ENCODE results near the gene HOXB5. TPM values are rescaled to one million over a fixed set of nuclear protein-coding genes. Genes with fewer than 3 reads are reported as not detected.

HOXB5 gene
- total and polyA plus RNA-seq, 12 donors: 0.06 to 0.18 (median 0.15) TPM; not detected in 9

DNA sequence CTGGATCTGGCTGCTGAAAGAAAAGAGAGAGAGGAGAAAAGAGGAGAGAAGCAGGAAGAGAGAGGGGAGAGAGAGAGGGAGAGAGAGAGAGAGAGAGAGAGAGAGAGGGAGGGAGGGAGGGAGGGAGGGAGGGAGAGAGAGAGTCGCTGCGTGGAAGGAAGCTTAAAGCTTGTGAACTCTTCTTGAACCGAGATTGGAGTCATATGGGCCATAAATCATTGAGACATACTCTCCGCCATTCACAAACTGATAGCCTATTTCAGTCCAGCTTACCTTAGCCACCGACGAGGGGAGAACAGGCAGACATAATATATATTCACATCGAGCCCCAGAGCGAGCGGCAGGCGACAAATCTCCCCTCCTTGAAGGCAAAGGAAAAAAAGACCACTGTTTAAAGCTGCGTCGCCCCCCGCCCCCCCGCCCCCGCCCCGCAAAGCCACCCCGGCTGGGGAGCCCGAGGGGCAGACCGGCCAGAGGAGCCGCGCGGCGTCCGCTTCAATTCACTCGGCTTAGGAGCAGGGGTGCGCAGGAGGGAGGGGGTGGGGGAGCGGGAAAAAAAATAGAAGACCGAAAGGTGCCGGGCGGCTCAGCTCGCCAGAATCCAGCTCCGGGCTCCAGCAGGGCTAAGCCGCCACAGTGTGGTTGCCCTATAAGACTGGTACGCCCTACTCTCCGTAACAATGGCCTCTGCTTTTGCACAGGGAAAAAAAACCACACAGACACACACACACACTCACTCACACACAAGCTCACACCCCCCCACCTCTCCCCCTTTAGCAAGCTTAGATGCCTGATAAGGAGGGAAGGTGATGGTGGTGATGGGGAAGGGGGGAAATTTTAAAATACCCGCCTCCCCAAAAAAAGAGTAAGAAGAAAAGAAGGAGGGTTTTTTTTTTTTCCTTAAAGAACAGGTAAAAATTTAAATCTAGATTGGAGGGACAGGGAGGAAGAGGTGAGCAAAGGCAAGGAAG is 38.0 kb downstream of the HOXB5 start:
- Histone ChIP-seq H3K27me3 (peaks cover 0 to 100% (median 93%) of the 10 kb centered on the region in 7 donors), H3K4me1 (peaks cover 0 to 26% (median 0%) of the 10 kb centered on the region in 9 donors), H3K36me3 (peaks cover 0 to 4% (median 0%) of the 10 kb centered on the region in 9 donors), H3K9me3 (no peaks in the 10 kb centered on the region), H3K4me3 (peak overlapping the region in 9 of 10 donors; percentile 25 to 54 (median 43)), H3K27ac (peak overlapping the region in 6 of 10 donors; percentile 21 to 64 (median 50))
- ATAC-seq: peak in 2 of 8 donors; percentile 13 to 47
- intact Hi-C loops (cut with DNase I): no loop called here
- TF ChIP-seq, protein P1, sequence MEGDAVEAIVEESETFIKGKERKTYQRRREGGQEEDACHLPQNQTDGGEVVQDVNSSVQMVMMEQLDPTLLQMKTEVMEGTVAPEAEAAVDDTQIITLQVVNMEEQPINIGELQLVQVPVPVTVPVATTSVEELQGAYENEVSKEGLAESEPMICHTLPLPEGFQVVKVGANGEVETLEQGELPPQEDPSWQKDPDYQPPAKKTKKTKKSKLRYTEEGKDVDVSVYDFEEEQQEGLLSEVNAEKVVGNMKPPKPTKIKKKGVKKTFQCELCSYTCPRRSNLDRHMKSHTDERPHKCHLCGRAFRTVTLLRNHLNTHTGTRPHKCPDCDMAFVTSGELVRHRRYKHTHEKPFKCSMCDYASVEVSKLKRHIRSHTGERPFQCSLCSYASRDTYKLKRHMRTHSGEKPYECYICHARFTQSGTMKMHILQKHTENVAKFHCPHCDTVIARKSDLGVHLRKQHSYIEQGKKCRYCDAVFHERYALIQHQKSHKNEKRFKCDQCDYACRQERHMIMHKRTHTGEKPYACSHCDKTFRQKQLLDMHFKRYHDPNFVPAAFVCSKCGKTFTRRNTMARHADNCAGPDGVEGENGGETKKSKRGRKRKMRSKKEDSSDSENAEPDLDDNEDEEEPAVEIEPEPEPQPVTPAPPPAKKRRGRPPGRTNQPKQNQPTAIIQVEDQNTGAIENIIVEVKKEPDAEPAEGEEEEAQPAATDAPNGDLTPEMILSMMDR (IDR thresholded peaks at IDR 0.05): no peak
- 15 to 18% methylated on average over 33 to 36 of the region's 36 CpGs for WGBS, 2 donors
- DNase-seq: no peak

DNA sequence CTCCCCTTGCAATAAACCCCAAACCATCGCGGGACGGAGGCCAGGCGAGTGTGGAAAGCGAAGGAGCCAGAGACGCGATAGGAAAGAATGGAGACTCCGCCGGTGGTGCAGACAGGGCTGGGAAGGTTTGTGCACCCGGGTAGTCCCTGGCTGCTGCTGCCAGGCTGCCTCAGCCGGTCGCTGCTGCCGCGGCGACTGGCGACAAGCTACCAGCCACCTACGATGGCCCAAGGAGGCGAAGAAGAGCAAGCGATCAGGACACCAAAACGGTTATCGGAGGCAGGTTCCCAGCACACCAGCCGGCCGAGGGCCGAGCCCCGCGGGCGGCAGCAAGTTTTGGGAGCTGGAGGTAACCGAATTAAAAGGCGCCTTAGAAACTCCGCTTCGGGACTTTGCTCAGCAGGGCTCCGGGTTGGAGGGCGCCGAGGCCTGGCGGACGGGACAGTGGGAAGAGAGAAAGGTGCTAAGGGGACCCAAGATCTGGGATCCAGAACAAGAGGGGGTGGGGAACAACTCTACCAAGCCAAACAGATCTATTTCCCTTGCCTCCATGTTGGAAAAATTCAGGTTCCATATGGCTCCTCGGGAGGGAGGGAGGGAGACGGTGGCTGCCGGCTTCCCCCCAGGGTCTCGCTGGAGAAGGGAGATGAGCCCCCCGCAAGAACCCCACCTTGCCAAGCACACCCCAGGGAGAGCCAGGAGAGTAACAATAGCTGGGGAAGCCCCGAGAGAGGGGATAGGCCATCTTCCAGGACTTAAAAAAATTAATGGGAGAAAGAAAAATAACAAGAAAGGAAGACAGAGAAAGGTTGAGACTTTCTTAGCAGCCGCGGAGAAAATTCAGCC is 38.9 kb downstream of the HOXB5 start:
- peak overlapping the region in 8 of 10 donors; percentile 6 to 64 (median 42) for H3K27ac ChIP-seq
- peaks cover 0 to 26% (median 0%) of the 10 kb centered on the region in 9 donors for H3K4me1 ChIP-seq
- peak overlapping the region in 9 of 10 donors; percentile 25 to 54 (median 41) for H3K4me3 ChIP-seq
- peaks cover 0 to 100% (median 97%) of the 10 kb centered on the region in 7 donors for H3K27me3 ChIP-seq
- no peaks in the 10 kb centered on the region for H3K9me3 ChIP-seq
- TF ChIP-seq, protein P1 (IDR thresholded peaks at IDR 0.05): no peak
- intact Hi-C loops (cut with DNase I): no loop called here
- 24 to 31% methylated on average over 44 of the region's 44 CpGs for WGBS, 2 donors
- H3K36me3 ChIP-seq: peaks cover 0 to 4% (median 0%) of the 10 kb centered on the region in 9 donors
- no peak for DNase-seq
- ATAC-seq: peak in 1 of 8 donors; percentile 22

DNA sequence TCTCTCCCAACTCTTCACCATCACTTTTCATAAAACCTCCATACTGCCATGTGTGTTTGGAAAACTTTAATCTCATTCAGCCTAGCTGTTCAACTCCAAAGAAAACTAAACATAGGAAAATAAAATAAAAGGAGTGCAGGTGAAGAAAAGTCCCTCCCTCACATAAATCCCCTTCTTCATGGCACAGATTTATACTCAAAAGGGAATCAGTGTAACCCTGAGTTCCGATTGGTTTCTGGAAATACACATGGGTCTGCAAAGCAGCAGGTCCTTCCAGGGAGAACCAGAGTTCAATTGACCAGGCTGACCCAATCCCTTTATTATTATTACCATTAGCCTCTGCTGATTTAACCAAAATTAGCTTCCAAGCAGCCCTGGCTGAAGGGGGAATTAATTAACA is 39.8 kb downstream of the HOXB5 start:
- WGBS, 2 donors: 46 to 57% methylated on average over 1 of the region's 1 CpG
- Histone ChIP-seq H3K36me3 (peaks cover 0 to 4% (median 0%) of the 10 kb centered on the region in 9 donors), H3K4me3 (peak overlapping the region in 3 of 10 donors; percentile 41 to 54 (median 44)), H3K27ac (no peak overlapping the region), H3K9me3 (no peaks in the 10 kb centered on the region), H3K27me3 (peaks cover 0 to 100% (median 97%) of the 10 kb centered on the region in 7 donors), H3K4me1 (peaks cover 0 to 26% (median 0%) of the 10 kb centered on the region in 9 donors)
- TF ChIP-seq, protein P1 (IDR thresholded peaks at IDR 0.05): no peak
- intact Hi-C loops (cut with DNase I): no loop called here
- no peak for ATAC-seq
- DNase-seq: no peak

DNA sequence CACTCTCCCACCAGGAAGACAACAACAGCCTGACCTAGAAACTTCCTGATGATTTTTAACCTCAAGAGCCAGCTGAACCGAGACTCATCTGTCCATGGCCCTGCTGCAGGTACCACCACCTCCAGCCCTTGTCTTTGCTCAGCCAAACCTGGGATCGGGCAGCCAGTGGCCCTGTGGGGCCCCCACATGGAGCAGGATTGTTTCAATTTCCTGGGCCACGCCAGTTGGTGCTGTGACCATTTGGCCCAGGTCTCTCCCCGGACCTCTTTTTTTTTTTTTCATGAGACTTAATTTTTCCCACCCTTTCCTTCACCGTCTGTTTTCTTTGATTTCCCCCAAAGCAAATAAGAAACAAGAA is 40.4 kb downstream of the HOXB5 start:
- DNase-seq (no peak), ATAC-seq (no peak)
- Histone ChIP-seq H3K4me3 (no peak overlapping the region), H3K9me3 (no peaks in the 10 kb centered on the region), H3K4me1 (peaks cover 0 to 26% (median 0%) of the 10 kb centered on the region in 9 donors), H3K27ac (no peak overlapping the region), H3K36me3 (peaks cover 0 to 4% (median 0%) of the 10 kb centered on the region in 9 donors), H3K27me3 (peaks cover 0 to 100% (median 96%) of the 10 kb centered on the region in 7 donors)
- TF ChIP-seq, protein P1 (IDR thresholded peaks at IDR 0.05): no peak
- WGBS, 2 donors: 41 to 44% methylated on average over 5 of the region's 5 CpGs
- intact Hi-C loops (cut with DNase I): no loop called here
